ENCODE results near the gene CA9. TPM values are rescaled to one million over a fixed set of nuclear protein-coding genes. Genes with fewer than 3 reads are reported as not detected.

CA9 gene
- total RNA-seq, result 3.9 TPM

DNA sequence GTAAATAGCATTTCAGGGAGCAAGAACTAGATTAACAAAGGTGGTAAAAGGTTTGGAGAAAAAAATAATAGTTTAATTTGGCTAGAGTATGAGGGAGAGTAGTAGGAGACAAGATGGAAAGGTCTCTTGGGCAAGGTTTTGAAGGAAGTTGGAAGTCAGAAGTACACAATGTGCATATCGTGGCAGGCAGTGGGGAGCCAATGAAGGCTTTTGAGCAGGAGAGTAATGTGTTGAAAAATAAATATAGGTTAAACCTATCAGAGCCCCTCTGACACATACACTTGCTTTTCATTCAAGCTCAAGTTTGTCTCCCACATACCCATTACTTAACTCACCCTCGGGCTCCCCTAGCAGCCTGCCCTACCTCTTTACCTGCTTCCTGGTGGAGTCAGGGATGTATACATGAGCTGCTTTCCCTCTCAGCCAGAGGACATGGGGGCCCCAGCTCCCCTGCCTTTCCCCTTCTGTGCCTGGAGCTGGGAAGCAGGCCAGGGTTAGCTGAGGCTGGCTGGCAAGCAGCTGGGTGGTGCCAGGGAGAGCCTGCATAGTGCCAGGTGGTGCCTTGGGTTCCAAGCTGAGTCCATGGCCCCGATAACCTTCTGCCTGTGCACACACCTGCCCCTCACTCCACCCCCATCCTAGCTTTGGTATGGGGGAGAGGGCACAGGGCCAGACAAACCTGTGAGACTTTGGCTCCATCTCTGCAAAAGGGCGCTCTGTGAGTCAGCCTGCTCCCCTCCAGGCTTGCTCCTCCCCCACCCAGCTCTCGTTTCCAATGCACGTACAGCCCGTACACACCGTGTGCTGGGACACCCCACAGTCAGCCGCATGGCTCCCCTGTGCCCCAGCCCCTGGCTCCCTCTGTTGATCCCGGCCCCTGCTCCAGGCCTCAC is at the start of gene CA9:
TSS of gene CA9 (plus strand) at position 797 of the 893 bp plus-strand sequence. CDS start at position 829, 32 bp downstream.
- DNase-seq (ENCODE audit: low spot score in 2 of 2), result no peak
- TF ChIP-seq, protein P1, sequence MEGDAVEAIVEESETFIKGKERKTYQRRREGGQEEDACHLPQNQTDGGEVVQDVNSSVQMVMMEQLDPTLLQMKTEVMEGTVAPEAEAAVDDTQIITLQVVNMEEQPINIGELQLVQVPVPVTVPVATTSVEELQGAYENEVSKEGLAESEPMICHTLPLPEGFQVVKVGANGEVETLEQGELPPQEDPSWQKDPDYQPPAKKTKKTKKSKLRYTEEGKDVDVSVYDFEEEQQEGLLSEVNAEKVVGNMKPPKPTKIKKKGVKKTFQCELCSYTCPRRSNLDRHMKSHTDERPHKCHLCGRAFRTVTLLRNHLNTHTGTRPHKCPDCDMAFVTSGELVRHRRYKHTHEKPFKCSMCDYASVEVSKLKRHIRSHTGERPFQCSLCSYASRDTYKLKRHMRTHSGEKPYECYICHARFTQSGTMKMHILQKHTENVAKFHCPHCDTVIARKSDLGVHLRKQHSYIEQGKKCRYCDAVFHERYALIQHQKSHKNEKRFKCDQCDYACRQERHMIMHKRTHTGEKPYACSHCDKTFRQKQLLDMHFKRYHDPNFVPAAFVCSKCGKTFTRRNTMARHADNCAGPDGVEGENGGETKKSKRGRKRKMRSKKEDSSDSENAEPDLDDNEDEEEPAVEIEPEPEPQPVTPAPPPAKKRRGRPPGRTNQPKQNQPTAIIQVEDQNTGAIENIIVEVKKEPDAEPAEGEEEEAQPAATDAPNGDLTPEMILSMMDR (IDR thresholded peaks at IDR 0.05), result no peak
- no peaks in the 10 kb centered on the region for H3K27me3 ChIP-seq
- intact Hi-C loops (cut with DNase I), result no loop called here
- H3K36me3 ChIP-seq, result no peaks in the 10 kb centered on the region
- H3K27ac ChIP-seq, result peak within 1 kb of the TSS in 1 of 2 donors; percentile 30
- H3K9me3 ChIP-seq, result no peaks in the 10 kb centered on the region
- H3K4me1 ChIP-seq, result peaks cover 6 to 16% of the 10 kb centered on the region in 2 donors
- peak within 1 kb of the TSS in 1 of 2 donors; percentile 23 for H3K4me3 ChIP-seq

DNA sequence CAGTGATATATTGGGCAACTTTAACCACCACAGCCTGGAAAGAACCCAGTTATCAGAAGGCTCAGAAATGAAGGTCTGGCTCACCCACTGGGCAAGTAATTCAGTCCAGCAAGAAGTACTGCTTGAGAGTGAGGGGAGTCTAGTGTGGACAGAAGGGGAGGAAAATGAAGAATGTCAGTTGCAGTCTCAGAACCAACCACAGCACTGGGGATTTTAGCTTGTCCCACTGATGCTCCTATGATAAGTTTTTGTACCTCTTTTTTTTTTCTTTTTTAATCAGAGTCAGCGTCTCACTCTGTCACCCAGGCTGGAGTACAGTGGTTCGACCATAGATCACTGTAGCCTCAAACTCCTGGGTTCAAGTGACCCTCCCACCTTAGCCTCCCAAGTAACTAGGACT is 46.2 kb upstream of the CA9 start:
- intact Hi-C loops (cut with DNase I), result no loop called here

DNA sequence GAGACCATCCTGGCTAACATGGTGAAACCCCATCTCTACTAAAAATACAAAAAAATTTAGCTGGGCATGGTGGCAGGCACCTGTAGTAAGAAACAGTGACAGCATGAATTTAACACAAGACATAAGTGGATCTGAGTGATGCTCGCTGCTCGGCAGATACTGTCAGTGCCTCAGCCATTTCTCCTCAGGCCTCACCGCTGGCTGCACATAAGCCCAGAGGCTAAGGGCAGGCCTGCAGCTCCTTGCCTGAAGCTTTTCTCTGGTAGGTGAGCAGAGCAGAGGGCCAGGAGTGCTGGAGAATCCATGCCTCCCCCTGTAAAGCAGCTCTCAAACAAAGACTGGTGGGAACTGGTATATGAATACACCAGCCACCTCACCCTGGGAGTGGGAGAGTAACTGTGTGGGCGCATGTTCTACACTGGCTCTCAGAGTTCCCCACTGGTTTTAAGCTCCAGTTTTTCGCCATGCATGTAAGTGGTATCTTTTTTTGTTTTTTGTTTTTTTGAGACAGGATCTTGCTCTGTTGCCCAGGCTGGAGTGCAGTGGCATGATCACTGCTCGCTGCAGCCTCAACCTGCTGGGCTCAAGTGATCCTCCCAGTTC is 45.2 kb upstream of the CA9 start:
- Histone ChIP-seq H3K4me1 (no peaks in the 10 kb centered on the region), H3K36me3 (no peaks in the 10 kb centered on the region), H3K27me3 (no peaks in the 10 kb centered on the region), H3K4me3 (no peak overlapping the region), H3K27ac (no peak overlapping the region), H3K9me3 (no peaks in the 10 kb centered on the region)
- TF ChIP-seq, protein P1 (IDR thresholded peaks at IDR 0.05), result no peak
- DNase-seq (ENCODE audit: low spot score in 2 of 2), result no peak
- intact Hi-C loops (cut with DNase I), result no loop called here

More for the DNA sequence above, 46.2 kb upstream of the CA9 start:
- TF ChIP-seq, protein P1 (IDR thresholded peaks at IDR 0.05), result no peak
- no peak overlapping the region for H3K4me3 ChIP-seq
- H3K9me3 ChIP-seq, result no peaks in the 10 kb centered on the region
- no peak for DNase-seq (ENCODE audit: low spot score in 2 of 2)
- H3K27me3 ChIP-seq, result no peaks in the 10 kb centered on the region
- no peaks in the 10 kb centered on the region for H3K36me3 ChIP-seq
- H3K4me1 ChIP-seq, result no peaks in the 10 kb centered on the region
- no peak overlapping the region for H3K27ac ChIP-seq

DNA sequence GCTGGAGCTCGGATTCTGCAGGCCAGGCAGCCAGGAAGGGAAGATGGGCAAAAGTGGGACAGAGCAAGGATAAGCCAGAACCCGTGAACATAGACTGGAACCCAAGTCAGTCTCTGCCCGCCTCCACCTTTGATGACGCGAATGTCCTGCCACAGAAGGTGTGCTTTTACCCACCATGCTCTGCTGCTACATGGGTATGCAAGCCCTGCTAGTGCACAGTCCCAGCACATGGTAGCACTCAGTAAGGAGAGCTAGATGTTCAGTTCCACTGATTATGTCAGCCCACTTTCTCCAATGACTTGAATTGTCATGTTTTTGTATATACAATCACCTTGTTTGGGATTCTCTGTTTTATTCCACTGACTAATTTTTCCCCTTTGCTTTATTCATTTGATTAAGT is 44.1 kb upstream of the CA9 start:
- no peak overlapping the region for H3K4me3 ChIP-seq
- H3K4me1 ChIP-seq, result no peaks in the 10 kb centered on the region
- H3K27ac ChIP-seq, result no peak overlapping the region
- H3K27me3 ChIP-seq, result no peaks in the 10 kb centered on the region
- intact Hi-C loops (cut with DNase I), result no loop called here
- no peaks in the 10 kb centered on the region for H3K36me3 ChIP-seq
- TF ChIP-seq, protein P1 (IDR thresholded peaks at IDR 0.05), result no peak
- DNase-seq (ENCODE audit: low spot score in 2 of 2), result no peak
- H3K9me3 ChIP-seq, result no peaks in the 10 kb centered on the region

DNA sequence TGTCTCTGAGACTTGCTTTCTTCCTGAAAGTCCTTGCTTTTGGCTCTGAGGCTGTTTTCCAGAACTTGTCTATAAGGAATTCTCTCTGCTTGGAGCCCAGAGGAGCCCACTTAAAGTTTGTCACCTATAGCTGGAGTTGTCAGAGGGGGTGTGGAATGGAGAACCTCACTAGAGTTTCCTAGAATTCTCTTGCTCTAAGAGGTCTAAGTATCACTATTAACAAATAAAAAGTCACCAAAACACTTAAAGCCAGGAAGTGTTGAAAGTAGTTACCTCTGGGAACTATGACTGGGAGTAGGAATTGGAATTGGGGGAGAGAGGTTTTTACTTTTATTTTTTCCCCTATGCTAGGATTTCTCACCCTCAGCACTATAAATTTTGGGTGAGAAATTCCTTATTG is 38.0 kb upstream of the CA9 start:
- Histone ChIP-seq H3K9me3 (no peaks in the 10 kb centered on the region), H3K36me3 (no peaks in the 10 kb centered on the region), H3K4me3 (no peak overlapping the region), H3K27me3 (no peaks in the 10 kb centered on the region), H3K27ac (peak overlapping the region in 1 of 2 donors; percentile 27), H3K4me1 (no peaks in the 10 kb centered on the region)
- no peak for DNase-seq (ENCODE audit: low spot score in 2 of 2)
- TF ChIP-seq, protein P1 (IDR thresholded peaks at IDR 0.05), result no peak
- intact Hi-C loops (cut with DNase I), result no loop called here
